Inflammatory macrophage treated with lipopolysaccharide for 1 hour (primary cell): ENCODE results near the gene GRIA2.

ENCODE experiments used
- DNase-seq, 2 donors: peaks; one replicate each; pipeline ENCODE4 v3.0.0-alpha.2; 2020 to 2022

GRIA2 gene

DNA sequence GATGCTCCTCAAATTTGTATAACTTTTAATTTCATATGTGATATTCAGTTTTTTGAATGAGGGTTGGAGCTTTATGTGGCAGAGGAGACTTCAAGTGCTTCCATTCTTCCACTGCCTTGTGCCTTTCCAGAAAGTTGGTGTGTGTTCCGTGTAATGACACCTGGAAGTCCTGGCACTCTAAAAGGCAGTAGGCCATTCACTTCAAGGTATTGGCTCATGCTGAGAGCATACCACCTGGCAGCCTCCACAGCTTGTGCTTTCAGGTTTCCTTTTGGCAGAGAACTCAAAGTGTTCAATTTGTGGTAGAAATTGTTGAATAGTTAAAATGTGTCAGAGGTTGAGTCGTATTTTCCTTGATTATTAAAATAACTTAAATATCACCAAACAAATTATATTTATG, 49.6 kb downstream of the GRIA2 start:
- no peak for DNase-seq

DNA sequence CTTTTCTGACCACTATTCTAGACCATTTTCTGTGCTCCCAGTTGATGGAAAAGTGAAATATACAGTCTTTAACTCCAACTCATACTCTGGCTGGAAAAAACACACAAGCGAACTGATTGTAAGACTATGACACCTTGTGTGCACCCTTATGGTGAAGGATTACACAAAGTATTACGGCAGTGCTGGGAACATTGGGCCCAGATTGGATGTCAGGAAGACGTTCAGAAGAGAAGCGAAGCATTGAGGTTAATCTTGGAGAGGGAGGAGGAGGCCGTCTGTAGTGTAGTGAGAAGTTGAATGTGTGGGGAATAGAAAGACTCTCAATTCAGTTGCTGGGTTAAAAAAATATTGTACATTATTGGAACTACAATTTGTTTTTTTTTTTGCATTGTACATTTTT, 50.0 kb downstream of the GRIA2 start:
- DNase-seq = no peak

DNA sequence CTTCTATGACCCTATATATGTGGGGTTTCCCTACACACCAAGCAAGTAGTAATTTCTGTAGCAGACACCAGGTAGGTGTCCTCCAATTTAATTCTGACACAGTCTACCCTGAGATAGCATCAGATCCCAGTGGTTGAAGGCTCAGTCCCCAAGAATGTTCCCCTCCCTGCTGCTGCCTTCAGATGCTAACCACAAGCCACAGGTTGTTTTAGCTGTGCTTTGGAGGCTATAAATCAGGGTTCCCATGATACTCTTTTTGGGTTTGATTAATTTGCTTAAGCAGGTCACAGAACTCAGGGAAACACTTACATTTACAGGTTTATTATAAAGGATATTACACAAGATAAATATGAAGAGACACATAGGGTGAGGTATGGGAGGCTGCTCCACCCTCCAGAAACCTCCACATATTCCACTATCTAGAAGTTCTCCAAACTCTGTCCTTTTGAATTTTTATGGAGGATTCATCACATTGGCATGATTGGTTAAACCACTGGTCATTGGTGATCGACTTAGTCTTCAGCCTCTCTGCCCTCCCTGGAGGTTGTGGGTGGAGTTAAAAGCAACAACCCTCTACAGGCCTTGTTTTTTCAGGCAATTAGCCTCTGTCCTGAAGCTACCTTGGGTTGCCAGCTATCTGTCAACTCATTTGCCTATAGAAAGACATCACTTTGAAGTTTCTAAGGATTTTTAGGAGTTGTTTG, 50.8 kb downstream of the GRIA2 start:
- no peak for DNase-seq

DNA sequence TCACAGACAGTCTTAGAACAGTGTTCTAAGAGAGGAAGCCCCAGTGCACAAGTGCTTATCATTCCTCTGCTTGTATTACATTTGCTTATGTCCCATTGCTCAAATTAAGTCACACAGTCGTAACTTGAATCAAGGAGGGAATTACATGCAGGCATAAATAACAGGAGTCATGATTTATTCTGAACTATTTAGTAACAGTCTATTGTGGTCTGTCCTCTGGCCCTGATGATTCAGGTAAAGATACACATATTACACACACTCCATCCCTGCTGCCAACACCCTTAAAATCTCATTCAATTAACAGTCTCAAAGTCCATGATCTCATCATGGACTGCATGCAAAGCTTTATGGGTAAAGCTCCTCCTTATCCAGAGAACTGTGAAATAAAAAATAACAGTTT, 60.1 kb downstream of the GRIA2 start:
- DNase-seq = no peak

DNA sequence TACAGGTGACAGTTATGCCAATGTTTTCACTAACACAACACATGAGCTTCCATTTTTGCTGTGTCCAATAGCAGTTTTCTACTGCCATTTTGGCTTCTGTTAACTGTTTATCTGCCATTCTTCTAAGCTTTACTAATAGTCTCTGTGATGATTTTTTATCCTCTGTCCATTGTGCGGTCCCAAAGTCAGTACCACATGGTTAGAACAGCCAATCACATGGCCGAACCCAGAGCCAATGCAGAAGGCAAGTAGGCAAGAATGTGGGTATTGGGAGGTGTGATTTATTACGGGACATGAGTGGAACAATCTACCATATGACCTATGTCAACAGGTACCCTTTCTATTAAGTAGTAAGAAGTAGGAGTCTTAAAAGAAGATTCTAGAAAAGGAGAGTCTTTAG, 61.5 kb downstream of the GRIA2 start:
- no peak for DNase-seq

DNA sequence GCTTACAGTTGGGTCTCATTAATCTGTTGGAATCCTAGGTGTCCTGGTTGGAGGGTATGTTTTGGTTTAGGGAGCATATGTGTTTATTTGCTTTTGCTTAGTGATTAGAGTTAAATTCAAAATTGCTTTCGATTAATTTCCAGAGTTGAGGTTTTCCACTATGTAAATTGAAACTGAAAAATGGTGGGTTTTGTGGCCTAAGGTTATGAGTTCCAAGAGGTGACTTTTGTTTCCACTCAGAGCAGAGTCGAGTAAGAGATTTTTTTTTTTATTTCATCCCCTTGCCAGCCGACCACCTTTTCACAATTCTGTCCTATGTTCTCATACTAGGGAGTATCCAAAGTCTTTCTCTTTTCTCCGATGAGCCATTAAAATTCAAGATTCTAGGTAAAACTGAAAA, 66.9 kb downstream of the GRIA2 start:
- DNase-seq = no peak

DNA sequence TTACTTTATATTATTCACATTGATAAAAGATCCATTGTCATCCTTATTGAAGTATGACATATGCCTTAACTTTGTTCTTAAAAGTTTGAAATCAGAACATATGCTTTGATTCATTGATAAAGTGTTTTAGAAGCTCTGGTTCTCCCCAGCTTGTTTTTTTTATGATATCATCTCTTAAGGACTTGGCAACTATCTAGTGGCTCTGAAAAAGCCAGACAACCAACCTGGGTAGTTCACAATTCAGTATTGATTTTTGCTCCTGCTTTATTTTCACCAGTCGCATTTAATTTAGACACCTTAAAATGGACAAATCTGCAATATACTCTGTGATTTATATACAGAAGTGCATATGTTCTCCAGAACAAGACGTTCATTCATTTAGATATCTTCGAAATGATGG, 70.1 kb downstream of the GRIA2 start:
- no peak for DNase-seq

DNA sequence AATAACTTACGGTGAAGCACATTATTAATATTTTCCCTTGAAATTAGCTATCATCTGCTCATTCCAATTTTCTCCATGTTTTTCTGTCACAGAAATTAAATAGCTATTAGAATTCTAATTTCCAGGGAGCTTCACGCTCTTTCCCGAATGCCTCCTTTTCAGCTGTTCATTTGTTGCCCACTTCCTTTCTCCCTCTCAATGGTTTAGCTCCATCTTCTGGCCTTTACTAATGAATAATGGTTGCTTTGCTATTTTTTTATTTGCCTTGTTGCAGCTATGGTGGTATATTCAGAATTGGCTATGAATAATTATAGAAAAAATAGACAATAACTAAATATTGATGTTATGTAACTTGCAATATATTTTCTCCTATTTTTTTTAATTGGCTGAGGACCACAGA, 70.5 kb downstream of the GRIA2 start:
- no peak for DNase-seq

DNA sequence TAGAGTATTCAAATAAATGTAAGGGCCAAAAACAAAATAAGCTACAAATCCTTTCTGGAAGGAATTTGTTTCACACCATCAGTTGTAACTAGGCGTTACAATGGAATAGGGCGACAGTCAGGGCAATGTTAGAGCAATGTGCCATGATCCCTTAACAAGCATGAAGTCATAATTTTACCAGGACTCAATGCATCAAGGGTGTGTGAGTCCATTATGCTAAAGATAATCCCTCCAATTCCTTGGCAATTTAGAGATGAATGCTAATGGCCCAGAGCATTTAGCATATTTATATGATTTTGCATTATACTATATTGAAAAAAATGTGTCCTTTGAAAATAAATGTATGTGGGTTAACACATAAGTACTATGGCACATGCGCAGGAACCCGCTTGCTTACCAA, 73.1 kb downstream of the GRIA2 start:
- no peak for DNase-seq

DNA sequence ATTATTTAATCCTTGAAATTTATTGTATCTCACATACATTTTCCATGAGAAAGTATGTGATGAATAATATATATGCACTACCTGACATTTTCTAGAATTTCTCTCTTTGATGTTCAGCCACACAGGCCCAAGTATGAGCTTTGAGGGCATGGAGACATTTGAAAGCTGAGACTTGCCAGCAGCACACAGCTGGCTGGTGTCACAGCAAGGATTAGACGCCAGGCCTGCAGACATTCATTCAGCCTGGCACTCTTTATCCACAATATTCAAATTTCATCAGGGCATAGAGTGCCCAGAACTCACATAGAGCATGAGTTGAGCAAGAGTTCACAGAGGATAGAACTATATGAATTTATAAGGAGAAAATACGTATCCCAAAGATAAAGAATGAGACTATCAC, 74.0 kb downstream of the GRIA2 start:
- no peak for DNase-seq

DNA sequence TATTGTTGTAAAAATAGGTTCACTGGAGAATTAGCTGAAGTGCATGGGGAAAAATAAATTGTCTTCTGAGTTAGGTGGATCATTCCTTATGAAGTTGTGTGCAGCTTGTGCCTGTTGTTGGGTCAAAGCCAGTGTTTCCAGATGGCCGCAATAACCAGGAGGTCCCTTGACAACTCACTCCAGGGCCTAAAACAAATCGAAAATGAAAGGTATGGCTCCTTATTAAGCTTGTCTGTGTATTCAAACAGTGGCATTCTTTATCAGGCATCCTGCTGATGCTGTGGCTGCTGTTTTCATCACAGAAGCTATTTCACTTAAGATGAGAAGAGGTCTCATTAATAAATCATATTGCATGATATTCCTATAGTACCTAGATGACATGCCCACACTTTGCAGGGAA, 80.2 kb downstream of the GRIA2 start:
- no peak for DNase-seq

DNA sequence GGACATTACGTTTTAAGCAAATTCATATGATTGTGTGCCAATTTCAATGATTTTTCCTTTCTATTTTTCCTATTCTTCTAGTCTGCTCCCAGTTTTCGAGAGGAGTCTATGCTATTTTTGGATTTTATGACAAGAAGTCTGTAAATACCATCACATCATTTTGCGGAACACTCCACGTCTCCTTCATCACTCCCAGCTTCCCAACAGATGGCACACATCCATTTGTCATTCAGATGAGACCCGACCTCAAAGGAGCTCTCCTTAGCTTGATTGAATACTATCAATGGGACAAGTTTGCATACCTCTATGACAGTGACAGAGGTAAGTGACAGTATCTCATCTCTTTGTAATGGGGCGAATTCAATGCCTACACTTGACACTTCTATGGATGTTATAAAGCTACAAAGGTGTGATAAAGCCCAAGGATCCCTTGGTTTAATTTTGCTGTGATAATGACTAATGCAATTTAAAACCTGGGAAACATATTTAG, 83.0 kb downstream of the GRIA2 start:
- no peak for DNase-seq

DNA sequence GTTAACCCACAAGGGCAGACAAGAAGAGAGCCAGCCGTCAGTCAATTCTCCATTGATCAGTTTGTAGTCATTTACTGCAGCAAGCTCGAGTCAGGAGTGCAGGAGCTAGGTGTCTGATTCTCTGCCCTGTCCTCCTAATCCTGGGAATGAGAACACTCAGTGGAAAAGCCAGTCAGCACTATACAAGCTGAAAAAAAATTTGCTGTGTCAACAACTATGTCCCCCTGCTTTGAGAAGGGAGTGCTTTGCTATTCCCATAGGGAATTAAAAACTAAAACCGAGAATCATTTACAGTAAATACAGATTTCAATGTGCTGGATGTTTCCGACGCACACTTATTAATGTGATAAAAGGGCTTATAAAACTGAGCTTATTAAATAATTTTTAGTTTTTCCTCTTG, 84.2 kb downstream of the GRIA2 start:
- no peak for DNase-seq

DNA sequence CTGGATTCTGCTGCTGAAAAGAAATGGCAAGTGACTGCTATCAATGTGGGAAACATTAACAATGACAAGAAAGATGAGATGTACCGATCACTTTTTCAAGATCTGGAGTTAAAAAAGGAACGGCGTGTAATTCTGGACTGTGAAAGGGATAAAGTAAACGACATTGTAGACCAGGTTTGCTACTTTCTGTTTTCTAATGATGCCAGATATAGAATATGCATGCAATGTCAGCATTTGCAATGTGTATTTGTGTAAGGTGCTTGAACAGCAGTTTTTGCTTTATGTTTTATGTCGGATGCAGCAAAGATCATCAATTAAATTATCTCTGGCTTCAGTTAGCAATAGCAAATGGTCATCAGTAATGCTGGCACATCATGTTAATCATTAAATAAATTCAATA, 92.2 kb downstream of the GRIA2 start:
- DNase-seq = no peak

DNA sequence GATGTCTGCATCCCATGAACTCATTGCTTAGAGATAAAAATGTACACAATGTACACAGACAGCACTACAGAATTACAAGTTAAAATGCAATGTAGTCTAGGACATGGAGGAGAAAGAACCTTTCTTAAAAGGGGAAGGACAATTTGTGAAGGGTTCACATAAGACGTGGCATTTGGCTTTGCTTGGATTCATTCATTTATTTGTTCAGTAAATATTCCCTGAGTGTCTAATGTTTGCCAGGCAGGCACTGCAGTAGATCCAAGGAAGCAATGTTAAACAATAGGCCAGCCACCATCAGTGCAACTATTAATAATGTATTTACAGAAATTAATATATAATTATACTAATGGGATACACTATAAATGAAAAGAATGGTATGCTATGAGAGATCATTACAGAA, 94.4 kb downstream of the GRIA2 start:
- no peak for DNase-seq

DNA sequence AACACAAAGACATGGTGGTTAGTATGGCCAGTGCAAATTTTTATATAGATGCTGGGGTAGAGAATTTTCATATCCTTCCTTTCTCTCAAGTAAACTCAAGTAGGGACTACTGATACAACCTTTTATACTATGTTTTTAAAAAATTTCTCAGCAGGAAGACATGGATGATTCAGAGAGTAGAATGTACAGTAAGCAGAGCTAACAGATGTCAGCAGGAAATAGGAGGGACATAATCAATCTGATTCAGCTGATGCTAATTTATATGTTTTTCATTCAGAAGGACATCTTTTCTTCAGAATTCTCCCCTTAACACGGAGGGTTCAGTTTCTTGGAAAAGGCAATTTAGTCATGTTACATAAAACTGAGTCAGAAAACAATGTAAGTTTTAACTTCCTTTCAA, 95.4 kb downstream of the GRIA2 start:
- DNase-seq = no peak

DNA sequence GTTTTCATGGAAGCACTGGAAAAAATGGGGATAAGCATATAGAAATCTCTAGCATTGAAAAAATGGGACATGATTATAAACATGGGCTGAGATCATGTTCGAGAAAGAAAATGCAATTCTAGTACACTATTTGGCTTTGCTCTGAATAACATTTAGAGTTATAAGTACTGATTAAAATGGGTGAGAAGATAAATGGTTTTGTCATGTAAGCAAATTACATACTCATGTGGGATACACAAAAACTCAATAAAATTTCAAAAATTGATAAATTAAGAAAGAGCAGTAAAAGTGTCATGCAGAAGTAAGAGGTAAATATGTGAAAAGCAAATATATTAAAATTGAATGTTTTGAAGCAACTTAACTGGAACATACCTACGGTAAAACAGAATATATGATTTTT, 99.6 kb downstream of the GRIA2 start:
- DNase-seq = no peak

DNA sequence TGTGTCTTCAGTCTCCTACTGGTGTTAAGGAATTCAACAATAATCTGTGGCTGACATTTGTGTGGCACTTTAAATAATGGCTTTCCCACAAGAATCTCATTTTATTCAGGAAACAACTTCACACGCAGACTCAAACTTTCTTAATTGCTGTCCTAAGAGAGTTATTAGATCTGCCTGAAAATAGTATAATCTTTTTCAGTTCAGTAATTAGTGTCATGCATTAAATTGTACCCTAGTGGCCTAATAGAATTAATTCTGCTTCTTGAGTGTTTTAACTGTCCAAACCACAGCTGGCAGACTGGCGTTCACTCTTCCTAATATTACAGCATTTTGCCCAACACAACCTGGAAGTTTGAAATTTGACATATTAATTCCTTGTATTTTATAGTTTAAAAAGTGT, 107.1 kb downstream of the GRIA2 start:
- DNase-seq = no peak

DNA sequence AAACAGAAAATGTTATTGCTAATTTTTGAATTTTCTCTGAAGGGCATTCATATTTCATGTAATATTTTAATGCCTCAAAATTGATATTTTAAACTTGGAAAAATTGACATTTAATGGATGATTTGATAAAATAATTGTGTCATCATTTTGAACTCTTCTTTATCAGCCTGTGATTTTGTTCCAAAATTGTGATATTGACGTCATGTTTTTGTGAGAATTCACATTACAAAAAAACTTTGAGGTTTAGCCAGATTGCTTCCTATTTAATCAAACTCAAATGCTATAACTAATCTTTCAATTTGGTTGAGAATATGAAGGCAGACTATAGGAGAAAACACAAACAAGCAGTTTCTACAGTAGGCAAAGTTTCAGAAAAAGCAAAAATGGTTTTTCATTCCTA, 137.4 kb downstream of the GRIA2 start:
- DNase-seq = no peak

DNA sequence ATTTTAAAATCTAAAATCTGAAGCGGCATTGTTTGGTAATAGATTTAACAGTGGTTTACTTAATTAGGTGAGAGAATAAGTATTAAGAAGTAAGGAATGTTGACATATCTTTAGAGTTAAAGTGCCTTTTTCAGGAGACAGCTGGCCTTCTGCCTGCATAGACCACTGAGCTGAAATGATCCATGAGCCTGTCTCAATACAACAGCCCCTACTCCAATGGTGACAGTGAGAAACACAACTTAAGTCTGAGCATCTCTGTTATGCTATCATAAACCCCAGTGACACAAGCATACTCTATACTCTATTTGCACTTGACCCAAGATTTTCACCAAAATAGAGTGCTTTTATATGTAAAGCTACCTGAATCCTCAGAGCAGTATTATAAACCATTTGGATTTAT, 137.9 kb downstream of the GRIA2 start:
- DNase-seq = no peak

DNA sequence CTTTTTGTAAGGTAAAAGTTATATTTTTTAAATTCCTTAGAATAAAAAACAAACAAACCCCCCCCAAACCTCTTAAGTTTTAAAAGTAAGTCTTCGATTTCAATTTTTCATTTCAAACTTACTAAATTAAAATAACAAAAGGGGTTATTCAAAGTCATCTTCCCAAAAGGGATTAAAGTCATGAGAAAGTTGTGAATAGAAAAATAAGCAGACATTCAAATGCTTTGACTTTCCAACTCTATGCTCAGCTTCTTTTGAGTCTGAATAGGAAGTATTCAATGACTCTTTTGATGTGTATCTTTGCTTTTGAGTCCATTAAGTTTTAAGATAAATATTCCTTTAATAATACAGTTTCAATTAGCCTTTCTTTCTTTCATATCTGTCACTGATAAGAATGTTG, 138.3 kb downstream of the GRIA2 start:
- no peak for DNase-seq

DNA sequence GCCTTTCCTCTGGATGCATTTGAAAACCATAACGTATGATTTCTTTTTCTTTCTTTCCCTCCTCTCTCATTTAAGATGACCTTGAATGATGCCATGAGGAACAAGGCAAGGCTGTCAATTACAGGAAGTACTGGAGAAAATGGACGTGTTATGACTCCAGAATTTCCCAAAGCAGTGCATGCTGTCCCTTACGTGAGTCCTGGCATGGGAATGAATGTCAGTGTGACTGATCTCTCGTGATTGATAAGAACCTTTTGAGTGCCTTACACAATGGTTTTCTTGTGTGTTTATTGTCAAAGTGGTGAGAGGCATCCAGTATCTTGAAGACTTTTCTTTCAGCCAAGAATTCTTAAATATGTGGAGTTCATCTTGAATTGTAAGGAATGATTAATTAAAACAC, 142.8 kb downstream of the GRIA2 start:
- DNase-seq = no peak

DNA sequence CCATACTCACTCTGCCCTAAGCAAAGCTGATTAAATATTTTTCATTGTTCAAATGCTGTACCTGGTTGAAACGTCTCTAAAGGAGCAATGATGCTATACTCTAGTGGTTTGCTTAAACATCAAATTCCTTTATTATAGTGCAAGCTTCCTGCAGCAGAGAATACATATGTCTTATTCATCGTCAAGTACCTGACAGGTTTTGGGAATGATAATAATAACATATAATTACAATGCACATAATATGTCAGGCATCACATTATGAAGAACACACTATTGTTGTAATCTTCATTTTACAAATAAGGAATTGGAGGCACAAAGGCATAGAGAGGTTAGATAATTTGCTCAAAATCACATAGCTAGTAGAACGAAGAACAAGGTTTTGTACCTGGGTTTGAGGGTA, 151.6 kb downstream of the GRIA2 start:
- no peak for DNase-seq

DNA sequence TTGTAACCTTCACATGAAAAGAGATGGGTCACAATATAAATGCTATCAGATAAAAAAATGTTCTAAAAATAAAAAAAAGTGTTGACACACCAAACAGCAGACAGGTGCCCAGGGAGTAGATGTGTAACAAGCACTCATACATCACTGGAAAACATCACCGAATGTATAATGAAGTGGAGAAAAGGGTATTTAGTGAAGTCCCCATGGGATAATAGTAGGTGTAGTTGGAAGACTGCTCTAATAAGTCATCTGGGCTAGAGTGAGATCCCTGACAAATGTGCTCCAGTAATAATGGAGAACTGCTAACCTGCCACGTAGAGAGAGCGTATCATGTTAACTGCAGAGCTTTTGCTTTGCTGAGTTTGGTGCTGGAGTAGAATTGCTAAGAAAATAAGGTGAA, 152.0 kb downstream of the GRIA2 start:
- DNase-seq = no peak

DNA sequence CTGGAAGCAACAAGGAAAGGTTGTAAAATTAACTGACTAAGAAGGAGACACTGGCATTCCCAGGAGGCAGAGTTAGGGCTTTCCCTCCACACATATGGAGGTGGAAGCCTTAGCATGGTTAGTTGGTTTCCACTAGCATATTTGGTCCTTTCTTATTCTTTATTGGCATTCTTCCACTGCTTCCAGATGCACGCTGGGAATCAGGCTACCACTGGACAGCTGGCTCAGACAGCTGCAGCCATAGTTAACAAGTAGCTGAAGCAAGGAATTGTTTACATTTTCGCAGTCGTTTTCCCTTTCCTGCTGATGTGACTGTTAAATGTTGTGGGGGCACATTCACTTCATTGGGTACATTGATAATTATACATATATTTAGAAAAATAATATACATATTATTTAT, 169.2 kb downstream of the GRIA2 start:
- no peak for DNase-seq

DNA sequence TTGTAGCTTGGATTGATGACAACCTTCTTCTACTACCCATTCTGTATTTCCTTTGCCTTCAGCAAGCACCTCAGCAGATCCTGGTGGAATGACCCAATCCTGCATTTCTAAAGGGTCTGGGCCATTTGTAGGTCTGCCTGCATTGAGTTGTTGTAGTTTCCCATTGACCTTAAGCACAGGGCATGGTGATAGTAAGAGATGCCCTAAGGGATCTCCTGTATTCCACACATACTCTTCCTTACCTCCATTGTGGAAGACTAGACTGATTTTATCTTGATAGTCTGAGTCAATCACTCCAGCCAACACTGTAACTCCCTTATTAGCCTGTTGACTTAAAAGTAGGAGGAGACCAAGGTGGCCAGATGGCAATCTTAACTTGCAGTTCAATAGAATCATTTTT, 184.5 kb downstream of the GRIA2 start:
- no peak for DNase-seq
